ENCODE data around the gene MRPL48.

MRPL48 gene

DNA sequence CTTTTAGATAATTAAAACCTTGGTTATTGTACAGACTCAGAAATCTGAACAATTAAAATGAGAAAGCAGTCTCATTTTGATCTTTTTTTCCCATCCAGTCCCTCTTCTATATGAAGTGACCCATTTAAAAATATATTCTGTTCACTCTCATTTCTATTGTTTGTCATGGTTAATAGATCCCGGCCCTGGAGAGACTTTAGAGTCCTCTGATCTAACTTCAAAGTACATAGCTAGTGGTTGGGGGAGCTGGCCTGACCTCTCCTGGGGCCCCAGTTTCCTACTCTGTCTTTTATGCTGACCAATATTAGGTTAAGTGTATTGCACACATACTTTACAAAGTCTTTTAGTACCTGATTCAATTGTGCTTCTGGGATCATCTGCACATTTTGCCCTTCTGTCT, 13.5 kb downstream of the MRPL48 start:
- DNase-seq (ENCODE audit: low read depth), result no peak
- no peak overlapping the region for H3K4me3 ChIP-seq (ENCODE audit: control insufficient read depth, low read depth, low read length)
- TF ChIP-seq, protein P1, sequence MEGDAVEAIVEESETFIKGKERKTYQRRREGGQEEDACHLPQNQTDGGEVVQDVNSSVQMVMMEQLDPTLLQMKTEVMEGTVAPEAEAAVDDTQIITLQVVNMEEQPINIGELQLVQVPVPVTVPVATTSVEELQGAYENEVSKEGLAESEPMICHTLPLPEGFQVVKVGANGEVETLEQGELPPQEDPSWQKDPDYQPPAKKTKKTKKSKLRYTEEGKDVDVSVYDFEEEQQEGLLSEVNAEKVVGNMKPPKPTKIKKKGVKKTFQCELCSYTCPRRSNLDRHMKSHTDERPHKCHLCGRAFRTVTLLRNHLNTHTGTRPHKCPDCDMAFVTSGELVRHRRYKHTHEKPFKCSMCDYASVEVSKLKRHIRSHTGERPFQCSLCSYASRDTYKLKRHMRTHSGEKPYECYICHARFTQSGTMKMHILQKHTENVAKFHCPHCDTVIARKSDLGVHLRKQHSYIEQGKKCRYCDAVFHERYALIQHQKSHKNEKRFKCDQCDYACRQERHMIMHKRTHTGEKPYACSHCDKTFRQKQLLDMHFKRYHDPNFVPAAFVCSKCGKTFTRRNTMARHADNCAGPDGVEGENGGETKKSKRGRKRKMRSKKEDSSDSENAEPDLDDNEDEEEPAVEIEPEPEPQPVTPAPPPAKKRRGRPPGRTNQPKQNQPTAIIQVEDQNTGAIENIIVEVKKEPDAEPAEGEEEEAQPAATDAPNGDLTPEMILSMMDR (IDR thresholded peaks at IDR 0.05; ENCODE audit: control insufficient read depth, insufficient read depth, low read depth, low read length, missing control alignments), result no peak

- TF ChIP-seq, protein P1 (IDR thresholded peaks at IDR 0.05; ENCODE audit: control insufficient read depth, insufficient read depth, low read depth, low read length, missing control alignments), result no peak
- no peak overlapping the region for H3K4me3 ChIP-seq (ENCODE audit: control insufficient read depth, low read depth, low read length)
- DNase-seq (ENCODE audit: low read depth), result no peak
Measured at GRCh38 chr11:73804712-73805111, 17.0 kb downstream of the MRPL48 start.

GRCh38 chr11:73808052-73808451, 20.4 kb downstream of the MRPL48 start:
- DNase-seq (ENCODE audit: low read depth), result no peak
- no peak overlapping the region for H3K4me3 ChIP-seq (ENCODE audit: control insufficient read depth, low read depth, low read length)
- TF ChIP-seq, protein P1 (IDR thresholded peaks at IDR 0.05; ENCODE audit: control insufficient read depth, insufficient read depth, low read depth, low read length, missing control alignments), result no peak

DNA sequence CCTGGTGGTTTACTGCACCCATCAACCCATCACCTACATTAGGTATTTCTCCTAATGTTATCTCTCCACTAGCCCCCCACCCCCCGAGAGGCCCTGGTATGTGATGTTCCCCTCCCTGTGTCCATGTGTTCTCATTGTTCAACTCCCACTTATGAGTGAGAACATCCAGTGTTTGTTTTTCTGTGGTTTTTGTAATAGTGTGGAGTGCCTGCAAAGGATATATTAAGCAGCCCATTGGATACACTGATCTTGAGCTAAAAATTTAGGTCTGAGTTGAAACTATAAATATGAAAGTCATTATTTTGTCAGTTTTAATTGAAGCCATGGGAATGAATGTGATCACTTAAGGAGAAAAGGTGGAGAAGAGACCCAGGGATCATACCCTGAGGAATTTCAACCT, 23.0 kb downstream of the MRPL48 start:
- no peak overlapping the region for H3K4me3 ChIP-seq (ENCODE audit: control insufficient read depth, low read depth, low read length)
- no peak for DNase-seq (ENCODE audit: low read depth)
- TF ChIP-seq, protein P1 (IDR thresholded peaks at IDR 0.05; ENCODE audit: control insufficient read depth, insufficient read depth, low read depth, low read length, missing control alignments), result no peak

DNA sequence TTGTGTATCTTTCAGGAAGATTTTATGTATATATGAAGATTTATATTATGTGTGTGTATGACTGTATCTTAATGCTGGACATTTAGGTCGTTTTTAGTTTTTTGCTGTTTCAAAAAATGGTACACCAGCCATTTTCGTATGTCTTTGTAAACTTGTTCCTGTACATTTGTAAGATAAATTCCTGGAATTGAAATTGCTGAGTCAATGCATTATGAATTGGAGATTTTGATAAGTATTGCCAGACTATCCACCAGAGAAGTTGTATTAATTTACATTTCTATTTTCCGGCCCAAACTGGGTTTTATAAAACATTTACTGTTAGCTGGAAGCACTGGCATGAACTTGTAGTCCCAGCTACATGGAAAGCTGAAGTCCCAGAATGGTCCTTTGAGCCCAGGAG, 24.6 kb downstream of the MRPL48 start:
- no peak for DNase-seq (ENCODE audit: low read depth)
- TF ChIP-seq, protein P1 (IDR thresholded peaks at IDR 0.05; ENCODE audit: control insufficient read depth, insufficient read depth, low read depth, low read length, missing control alignments), result no peak
- H3K4me3 ChIP-seq (ENCODE audit: control insufficient read depth, low read depth, low read length), result no peak overlapping the region

GRCh38 chr11:73814812-73815211, 27.1 kb downstream of the MRPL48 start:
- TF ChIP-seq, protein P1 (IDR thresholded peaks at IDR 0.05; ENCODE audit: control insufficient read depth, insufficient read depth, low read depth, low read length, missing control alignments), result no peak
- no peak overlapping the region for H3K4me3 ChIP-seq (ENCODE audit: control insufficient read depth, low read depth, low read length)
- no peak for DNase-seq (ENCODE audit: low read depth)

DNA sequence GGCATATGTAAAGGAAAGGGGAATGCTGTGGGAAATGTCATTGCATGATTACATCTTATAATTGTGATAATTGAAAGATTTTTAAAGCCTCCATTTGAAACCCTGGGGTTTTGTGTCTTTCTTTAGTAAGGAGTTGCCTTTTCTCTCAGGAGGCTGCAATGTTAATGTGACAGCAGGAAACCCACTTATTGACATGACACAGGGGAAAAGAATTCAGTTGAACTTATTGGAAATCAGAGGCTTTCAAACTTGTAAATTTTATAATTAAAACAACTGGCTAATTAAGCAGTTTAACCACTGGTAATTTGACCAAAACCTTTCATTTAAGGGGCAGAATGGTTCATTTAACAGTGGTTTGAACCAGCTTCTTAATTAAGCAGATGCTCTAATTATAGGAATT, 31.2 kb downstream of the MRPL48 start:
- TF ChIP-seq, protein P1 (IDR thresholded peaks at IDR 0.05; ENCODE audit: control insufficient read depth, insufficient read depth, low read depth, low read length, missing control alignments), result no peak
- no peak overlapping the region for H3K4me3 ChIP-seq (ENCODE audit: control insufficient read depth, low read depth, low read length)
- DNase-seq (ENCODE audit: low read depth), result peak; percentile 5
